GM21723 (cell line): ENCODE data around the gene ADGRB2.
A peak's percentile ranks its signal among the peaks of the same experiment; 100 is the strongest.

Experiments used
- ATAC-seq: cut with Tn5 transposase; IDR thresholded peaks from one replicate; pipeline ENCODE4 v1.9.1; 2021; ENCODE audit warnings: mild to moderate bottlenecking, moderate library complexity; ENCODE audit not compliant: unreplicated experiment

The ADGRB2 gene

DNA sequence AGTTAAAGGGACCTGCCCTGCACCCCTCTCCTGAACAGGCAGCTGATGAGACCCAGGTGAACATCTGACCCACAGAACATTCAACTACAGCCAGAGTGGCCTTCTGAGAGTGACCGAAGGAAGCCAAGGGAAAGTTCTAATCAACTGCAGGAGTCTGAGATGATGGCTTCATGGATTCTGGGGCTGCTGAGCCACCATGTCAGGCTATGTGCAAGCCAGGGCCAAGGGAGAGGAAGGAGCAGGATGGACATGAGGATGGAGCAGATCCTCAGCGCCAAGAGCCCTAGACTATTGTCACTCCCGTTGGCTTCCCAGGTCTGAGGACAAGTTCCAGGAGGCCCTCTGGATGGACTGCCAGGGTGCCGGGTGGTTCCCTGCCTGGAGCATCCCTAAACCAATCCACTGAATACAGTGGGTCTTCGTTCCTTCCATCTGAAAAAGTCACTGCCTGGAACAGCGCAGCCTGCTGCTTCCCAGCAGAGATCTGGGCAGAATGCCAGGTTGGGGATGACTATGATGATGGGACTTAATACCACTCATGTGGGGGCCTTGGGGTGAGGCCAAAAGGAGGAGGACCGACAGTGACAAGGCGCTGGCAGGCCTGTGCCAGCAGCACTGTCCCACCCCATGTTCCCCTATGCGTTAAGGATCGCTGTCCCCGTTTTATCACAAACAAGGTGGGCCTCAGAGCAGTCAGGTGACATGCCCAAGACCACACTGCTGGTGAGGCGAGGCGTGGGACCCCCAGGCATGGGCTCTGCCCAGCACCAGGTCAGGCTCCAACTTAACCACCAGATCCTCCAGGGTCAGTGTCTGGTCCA, 31.9 kb upstream of the ADGRB2 start:
- ATAC-seq, result no peak

DNA sequence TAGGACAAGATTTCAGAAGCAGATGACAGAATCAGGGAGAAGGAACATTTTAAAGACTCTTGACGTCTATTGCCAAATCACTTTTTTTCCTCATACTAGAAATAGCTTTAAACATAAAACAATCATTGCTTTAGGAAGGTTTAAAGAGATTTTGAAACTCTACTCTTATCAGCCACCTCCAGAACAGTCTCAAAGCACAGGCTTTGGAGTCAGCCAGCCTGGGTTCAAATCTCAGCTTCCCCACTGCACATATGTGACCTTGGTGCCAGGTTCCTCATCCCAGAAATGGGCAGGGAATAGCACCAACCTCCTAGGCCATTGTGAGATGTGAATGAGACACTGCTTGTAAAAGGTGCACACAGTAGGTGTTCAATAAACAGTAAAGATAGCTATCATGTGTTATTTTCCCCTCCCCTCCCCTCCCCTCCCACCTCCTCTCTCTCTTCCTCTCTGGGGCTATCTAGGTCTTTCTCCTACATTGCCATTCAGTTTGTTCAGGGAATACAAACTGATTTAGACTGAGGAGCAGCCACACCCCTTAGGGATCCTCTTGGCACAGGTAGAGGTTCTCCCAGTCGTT, 31.0 kb upstream of the ADGRB2 start:
- no peak for ATAC-seq

DNA sequence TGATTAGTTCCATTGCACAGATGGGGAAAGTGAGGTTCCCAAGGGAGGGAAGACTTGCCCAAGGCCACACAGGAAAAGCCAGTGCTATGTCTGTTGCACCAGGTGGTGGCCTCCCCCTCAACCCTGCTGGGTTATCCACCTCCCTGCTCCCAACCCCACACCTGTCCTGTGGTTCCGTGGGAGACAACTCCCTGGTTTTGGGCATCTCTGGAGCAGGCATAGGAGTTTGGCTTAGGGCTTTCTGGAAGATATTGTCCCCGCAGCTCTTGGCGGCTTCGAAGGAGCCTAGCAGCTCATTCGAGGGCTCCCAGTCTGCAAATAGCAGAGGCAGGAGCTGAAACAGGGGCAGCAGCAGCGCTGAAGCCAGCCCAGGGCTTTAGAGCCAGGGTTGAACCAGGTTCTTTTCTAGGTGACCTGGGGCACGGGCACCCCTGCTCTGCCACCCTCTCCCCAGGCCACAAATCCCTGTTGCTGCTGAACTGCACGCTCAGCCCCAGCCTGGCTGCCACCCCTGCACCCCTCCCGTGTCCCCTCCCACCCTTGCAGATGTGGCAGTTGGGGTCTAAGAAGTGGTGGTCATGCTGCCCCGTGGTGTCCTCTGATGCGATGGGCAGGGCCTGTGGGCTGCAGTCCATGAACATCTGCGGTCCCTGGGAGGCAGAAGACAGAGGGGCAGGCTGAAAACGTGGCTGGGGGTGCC, 29.6 kb upstream of the ADGRB2 start:
- no peak for ATAC-seq

DNA sequence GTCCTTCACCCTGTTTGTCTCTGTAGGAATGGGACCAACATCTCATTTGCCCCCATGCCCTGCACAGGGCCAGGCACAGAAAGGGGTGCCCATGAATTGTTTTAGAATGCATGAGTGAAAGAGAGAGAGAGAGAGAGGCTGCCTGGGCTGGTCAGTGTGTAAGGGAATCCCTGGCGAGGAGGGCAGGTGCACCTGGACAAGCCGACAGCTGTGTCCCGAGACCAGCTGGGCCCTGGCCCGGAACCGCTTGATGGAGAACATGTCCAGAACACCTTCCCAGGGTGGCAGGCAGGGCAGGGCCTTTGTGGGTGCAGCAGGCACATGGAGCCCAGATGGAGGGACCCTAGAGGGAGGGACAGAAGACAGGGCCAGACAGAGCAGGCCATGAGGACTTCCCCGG, 28.9 kb upstream of the ADGRB2 start:
- no peak for ATAC-seq

DNA sequence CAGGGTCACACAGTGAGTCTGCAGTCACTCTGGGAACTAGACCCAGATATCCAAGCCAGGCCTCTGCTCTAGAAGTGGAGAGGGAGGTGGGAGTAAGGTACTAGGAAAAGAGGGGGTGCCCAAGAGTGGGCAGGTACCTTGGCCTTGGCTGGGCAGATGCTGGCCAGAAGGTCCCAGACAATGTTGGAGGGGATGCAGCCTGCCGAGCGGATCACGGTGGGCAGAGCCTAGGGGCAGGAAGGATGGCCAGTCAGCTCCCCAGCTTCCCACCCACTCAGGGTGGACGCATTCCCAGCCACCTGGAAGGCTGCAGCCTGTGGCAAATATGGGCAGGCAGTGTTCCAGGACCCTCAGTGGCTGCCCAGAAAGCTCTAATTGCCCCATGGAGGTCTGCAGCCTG, 28.4 kb upstream of the ADGRB2 start:
- ATAC-seq, result no peak

DNA sequence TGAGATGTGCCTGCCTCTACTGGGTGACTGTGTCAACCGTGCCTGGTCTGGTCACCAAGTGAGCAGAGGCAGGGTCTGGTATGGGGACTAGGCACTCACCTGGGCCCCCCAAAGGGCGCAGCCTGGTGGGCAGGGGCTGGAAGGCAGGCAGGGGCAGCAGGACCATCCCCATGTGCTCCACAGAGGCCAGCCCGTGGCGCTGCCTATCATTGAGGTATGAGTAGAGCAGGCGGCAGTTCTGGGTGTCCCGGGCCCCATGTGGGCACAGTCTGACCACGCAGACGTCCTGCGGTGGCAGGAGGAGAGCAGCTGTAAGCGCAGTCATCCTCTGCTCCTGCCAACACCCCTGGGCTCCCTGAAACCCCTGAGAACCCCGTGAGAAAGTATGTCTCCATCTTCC, 28.0 kb upstream of the ADGRB2 start:
- no peak for ATAC-seq

DNA sequence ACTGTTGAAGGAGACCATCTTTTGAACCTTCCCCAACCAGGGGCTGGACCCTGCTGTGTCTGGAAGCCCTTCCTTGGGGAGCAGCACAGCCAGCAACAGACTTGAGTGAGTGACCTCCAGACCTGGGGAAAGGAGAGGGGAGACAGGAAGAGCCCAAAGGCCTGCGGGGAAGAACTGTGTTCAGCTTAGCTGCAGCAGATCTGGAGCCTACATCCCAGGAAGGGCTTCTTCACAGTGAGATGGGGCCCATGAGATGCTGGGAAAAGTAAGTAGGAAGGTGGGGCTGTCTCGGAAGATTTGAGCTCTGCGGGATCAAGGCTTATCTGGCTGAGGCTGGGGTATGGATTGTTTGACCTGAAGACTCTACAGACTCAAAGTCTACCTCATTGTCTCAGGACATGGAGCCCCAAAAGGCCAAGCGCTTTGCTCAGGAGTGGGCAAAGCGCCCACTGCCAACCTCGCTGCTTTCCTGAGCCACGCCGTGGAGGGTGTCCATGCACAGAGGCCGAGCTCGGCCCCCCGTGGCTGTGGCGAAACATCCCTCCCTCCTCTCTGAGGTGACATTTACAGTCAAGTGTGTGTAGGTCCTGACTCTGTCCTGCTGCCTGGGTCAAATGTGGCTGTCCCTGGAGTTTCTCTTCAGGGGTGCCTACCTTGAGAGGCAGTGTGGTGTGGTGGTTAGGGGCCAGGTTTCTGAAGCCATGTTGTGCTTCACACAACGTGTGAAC, 27.2 kb upstream of the ADGRB2 start:
- ATAC-seq, result no peak

DNA sequence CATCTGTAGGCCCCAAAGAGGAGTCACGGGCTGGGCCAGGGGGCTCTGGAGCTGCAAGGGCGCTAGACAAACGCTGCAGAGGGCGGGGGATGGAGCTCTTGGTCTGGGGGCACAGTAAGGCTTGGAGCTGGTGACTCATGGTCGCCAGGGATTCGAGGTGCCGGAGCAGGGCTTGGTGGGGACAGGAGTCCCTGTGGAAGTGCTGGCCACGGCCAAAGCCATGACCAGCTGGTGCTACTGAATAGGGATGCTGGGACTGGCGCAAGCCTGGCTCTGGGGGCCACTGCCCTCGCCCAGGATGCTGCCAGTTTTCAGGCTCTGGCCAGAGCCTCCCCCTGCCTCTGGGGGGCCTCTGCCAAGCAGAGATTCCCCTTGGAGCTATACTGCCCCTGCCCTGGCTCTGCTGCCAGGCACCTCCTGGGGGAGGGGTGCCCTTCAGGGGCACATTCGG, 26.5 kb upstream of the ADGRB2 start:
- ATAC-seq, result no peak

DNA sequence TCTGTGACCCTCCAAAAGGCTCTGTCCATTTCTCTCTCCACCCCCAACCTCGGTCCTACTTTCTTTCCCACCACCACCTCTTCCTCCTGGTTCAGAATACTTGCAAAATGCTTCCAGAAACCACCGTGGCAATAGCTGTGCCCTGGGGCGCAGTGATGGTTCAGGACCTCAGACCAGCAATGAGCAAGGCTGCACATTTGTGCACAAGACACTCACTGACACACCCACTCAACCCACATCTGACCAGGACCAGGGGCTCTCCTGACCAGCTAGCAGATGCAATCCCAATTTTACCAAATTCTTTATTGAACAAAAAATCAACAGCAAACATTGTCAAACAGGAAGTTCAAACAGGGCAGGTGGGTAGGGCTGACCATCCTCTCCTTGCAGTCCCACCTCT, 26.0 kb upstream of the ADGRB2 start:
- no peak for ATAC-seq

DNA sequence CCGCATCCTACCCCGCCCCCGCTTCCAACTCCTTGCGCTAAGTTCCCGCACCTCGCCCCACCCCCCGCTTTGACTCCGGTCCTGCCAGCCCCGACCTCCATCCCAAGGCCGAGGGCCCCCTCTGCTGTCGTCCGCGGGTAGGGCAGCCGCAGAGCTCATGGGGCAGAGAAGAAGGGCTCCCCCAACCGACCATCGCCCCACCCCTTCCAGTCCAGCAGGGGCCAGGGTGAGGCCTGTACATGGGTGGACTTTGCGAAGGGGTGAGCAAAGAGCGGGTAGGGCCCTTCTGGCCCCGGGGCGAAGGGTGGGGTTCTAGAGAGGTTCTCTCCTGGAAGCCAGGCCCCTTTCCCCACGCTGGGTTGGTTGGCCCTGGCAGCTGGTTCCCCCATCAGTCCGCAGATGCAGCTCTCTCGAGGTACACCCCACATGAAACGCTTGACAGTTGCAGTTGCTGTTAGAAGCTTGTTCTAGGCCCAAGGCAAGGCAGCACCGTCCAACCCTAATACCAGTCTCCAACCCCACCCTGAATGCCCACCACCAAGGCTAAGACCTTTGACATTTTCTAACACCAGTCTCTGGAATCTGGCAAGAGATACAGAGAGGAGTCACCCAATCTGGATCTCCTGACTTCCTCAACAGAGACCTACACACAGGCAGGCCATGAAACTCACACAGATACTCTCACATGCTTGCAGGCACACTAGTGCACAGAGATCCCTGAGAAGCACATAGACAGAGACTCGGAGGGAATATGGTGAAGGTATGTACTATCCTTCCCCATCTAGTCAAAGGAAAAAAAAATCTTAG, 25.3 kb upstream of the ADGRB2 start:
- peak; percentile 49 for ATAC-seq

DNA sequence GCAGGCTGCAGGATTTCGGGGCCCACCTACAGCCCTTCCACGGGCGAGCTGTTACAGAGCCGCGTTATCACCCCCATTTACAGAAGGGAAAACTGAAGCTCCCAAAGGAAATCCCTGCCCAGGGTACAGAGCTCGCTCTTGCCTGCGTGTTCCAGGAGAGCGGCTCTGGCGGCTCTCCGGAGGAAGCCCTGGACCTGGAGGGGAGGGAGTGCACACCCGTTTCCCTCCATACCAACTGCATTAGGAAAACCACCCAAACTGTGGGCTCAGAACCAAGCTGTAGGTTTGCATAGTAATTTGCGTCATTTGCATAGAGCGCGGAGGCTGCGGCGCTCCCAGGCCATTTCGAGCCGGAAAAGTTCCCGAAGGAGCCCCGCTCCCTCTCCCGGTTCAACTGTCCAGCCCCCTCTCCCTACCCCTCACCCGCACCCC, 24.7 kb upstream of the ADGRB2 start:
- ATAC-seq, result peak; percentile 27

DNA sequence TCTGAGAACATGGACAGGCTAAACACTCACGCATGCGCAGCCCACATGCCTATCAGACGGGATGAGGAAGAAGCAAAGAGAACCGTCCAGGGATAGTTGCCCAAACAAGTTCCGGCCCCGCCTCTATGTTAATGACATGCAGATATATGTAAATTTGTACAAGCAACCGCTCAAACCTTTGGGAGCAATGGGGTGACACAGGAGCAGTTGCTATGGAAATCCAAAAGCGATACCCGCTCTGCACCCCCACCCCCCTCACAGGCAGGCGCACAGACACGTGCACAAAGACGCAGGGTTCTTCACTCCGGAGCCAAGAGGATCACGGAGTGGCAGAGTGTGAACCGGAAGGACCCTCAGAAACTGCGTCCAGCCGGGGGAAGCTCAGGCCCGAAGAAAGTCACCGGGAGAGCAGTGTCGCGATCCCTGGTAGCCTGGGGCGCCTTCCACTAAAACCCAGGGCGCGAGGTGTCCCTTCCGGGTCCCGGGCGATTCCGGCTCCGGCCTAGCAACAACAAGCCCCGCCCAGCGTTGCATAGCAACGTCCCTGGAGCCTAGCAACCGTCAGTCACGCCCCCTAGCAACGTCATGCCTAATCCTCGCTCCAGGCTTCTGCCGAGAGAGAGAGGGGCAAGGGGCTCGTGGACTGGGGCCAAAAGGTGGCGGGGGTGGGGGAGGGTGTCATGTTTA, 24.1 kb upstream of the ADGRB2 start:
- ATAC-seq, result peak; percentile 78

DNA sequence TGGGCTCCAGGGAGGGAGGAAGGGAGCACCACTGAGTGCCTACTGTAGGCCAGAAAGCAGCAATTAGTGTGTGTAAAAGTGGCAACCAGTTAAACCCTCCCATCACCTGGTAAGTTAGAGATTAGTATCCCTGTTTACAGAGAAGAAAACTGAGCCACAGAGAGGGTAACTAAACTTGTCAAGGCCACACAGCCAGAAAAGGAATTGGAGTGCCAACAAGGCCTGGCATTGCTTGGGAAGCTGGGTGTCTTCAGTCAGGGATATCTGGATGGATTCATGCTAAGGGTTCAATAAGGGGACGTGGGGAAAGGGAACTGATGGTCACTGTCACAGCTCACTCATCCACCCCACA, 23.6 kb upstream of the ADGRB2 start:
- ATAC-seq, result no peak

DNA sequence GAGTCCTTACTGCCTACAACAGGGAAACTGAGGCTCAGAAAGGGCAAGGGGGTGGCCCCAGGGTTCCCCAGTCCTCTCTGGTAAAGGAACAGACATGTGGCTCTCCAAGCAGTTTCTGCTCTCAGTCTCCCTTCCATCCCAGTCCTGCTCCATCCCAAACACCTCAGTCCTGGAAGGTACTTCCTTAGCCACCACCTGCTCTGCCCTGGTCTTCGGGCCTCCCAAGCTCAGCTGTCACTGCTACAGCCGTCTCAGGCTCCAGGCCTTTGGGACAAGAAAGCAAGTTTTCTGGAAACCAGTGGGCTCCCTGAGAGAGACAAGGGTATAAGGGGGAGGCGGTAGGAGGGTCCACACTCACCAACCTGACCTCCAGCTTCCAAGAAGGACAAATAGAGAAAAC, 23.1 kb upstream of the ADGRB2 start:
- ATAC-seq, result no peak

DNA sequence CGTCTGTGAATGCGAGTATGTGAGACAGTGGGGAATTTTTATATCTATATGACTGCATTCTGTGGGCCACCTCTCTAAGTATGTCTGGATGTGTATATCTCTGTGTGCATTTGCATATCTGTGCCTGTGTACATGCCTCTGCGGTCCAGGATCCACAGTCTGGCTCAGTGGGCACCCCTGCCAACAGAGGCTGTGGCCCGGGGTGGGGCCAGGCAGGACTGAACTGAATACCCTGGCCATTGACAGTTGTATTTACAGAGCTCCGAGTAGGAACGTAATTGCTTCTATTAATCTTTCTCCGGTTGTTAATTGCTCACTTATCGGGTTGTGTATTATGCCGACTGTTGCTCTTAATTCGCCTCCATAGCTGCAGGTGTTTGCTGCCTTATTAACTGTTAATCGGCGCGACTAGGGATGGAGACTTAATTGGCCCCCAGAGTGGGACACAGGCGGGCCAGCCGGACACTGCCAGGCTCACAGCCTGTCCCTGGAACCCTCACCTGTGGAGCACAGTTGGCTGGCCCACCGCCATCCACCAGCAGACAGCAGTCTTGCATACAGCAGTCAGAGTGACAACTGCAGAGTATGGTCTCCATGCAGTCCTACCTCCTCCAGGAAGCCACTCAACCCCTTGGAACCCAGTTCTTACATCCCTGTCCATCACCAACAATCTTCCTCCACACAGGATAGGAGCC, 22.4 kb upstream of the ADGRB2 start:
- ATAC-seq, result no peak

DNA sequence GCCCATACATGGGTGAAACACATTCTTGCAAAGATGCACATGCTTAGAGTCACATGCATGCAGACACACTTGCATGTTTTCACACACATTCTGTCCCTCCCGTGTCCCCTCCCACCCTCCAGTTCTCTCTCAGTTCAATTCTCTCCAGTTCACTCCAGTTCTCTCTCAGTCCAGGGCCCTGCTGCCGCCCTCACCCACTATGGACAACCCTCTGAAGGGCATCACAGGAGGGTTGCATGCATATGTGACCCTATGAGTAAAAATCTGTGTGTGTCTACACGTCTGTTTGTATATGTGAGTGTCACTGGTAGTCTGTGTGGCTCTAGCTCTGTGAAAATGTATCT, 21.8 kb upstream of the ADGRB2 start:
- no peak for ATAC-seq

DNA sequence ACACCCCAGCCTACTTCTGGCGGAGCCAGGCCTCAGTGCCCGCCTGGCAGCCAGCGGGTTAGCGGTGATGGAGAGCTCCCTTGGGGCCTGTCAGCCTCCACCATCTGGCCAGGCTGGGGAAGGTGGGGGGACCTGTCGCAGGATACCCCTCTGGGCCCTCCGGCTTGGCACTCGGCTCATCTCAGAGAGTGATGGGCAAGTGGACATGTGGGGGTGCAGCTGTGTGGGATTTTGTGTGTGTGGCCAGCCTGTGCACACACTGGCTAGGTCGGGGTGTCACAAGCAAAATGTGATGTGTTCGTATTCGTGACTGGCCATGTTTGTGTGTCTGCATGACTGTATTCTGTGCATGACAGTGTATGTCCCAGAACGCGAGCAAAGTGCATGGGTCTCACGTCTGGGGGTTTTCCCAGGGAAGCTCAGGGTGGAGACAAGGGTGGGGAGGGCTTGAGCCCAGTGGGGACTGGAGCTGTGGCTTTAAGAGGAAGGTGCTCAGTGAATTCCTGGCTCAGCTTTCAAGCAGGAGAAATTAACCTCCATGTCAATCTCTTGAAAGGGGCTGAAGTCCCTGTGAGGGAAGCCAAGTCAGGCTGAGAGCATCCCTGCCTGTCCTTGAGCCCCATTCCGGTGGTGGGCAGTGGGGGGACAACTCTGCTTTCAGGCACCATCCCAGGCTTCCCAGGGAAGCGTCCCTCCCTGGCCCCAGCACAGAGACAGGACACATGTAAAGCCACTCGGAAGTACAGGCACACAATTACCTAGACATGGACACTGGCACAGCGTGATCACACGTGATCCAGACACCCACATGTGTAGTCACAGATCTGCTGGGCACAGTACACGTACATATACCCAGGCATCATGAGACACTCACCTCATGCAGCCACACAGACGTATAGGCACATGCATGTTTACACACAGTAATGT, 21.1 kb upstream of the ADGRB2 start:
- ATAC-seq, result no peak

DNA sequence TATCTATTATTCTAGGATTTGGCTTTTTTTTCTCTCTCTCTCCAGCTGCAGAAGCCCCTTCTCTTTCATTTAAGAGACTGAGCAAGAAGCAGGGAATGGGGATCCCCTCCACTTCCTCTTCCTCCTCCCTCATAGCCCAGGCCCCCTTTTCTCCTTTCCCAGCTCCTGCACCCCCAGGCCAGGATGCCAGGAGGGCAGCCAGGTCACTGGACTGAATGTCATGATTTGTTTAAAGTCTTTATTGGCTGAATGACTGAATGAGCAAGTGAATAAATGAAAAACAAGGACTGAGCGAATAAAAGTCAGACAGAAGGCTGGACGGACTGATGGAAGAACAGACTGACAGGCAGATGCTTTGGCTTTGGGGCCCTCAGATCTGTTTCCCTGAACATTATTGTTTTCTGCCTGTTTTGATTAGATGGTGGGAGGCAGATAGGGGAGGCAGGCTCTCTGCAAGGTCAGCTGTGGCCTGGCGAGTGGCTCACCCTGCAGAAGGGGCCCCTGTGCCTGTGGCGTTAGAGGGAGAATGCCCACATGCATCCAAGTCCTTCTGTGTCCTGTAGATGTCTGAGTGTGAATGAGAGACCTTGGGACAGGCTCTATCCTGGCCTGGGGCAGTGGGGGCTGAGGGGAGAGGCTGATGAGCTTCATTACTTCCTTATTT, 20.3 kb upstream of the ADGRB2 start:
- ATAC-seq, result no peak
